GM12878 (cell line): ENCODE measurements around the gene UTP25. TPM values are rescaled to one million over a fixed set of nuclear protein-coding genes. Genes with fewer than 3 reads are reported as not detected.

ENCODE experiments used
- ATAC-seq: fragments of 200-7000 bp; cut with Tn5 transposase; 3 replicates; pipeline ENCODE4 v1.9.1; 2020; ENCODE audit warnings: mild to moderate bottlenecking, moderate library complexity
- BruUV-seq: library from RNA; stranded (reverse); fragments of 400-500 nt; replicated peaks from 2 replicates; lab custom pipeline; 2021; lab: Mats Ljungman, UMichigan
- CTCF ChIA-PET: fragments of 300-600 bp; sonication (Branson Sonifier 250); formaldehyde crosslinking; extraction: SDS; loops from one replicate; lab custom pipeline; 2021; ENCODE audit warnings: inconsistent platforms; lab: Yijun Ruan, JAX
- POLR2A ChIA-PET: fragments of 350-600 bp; formaldehyde crosslinking; extraction: SDS; loops from one replicate; lab custom pipeline; 2021; ENCODE audit warnings: inconsistent platforms; lab: Charles Lee
- RAD21 ChIA-PET: fragments of 300-600 bp; sonication (Branson Sonifier 250); formaldehyde crosslinking; loops from one replicate; lab custom pipeline; 2023; ENCODE audit warnings: antibody characterized with exemption; ENCODE audit not compliant: unreplicated experiment; lab: Charles Lee
- SMC1A ChIA-PET: fragments of 300-600 bp; sonication (Branson Sonifier 250); formaldehyde crosslinking; loops from one replicate; lab custom pipeline; 2023; ENCODE audit not compliant: unreplicated experiment, uncharacterized antibody; lab: Charles Lee
- DNase-seq: peaks from one replicate; pipeline ENCODE4 v3.0.0-alpha.2; 2011; ENCODE audit warnings: low read depth, low spot score
- FAIRE-seq: peaks from 3 replicates; lab custom pipeline; 2011; peaks lifted over from hg19 to GRCh38; lab: Jason Lieb, UNC
- H2AFZ ChIP-seq: 2 replicates; pipeline ENCODE4 v1.6.0; 2011; ENCODE audit warnings: low read depth, low read length, control low read depth; ENCODE audit not compliant: control insufficient read depth
- H3K27ac ChIP-seq: 2 replicates; pipeline ENCODE4 v1.5.1; 2011; ENCODE audit warnings: control low read depth; ENCODE audit not compliant: control insufficient read depth, insufficient read depth
- H3K27me3 ChIP-seq, 2 experiments: replicated peaks in 1 of 2; 2 replicates each; pipeline versions ENCODE4 v1.6.0 to v1.6.1; 2011; ENCODE audit warnings: low read length in 1 of 2; ENCODE audit not compliant: control insufficient read depth in 2 of 2, insufficient read depth in 2 of 2
- H3K36me3 ChIP-seq, 2 experiments: 2 replicates each; pipeline ENCODE4 v1.5.1; 2011; ENCODE audit warnings: low read length in 1 of 2; ENCODE audit not compliant: control insufficient read depth in 2 of 2, insufficient read depth in 2 of 2
- H3K4me1 ChIP-seq: 2 replicates; pipeline ENCODE4 v1.6.1; 2011; ENCODE audit warnings: mild to moderate bottlenecking, low read length, moderate library complexity, mixed read lengths; ENCODE audit not compliant: control insufficient read depth, insufficient read depth
- H3K4me2 ChIP-seq: 2 replicates; pipeline ENCODE4 v1.6.0; 2011; ENCODE audit warnings: control low read depth; ENCODE audit not compliant: control insufficient read depth, insufficient read depth
- H3K4me3 ChIP-seq: fragments of 200-600 bp; sonication (generic); 2 replicates; pipeline ENCODE4 v1.5.1; 2016
- H3K79me2 ChIP-seq: 2 replicates; pipeline ENCODE4 v1.6.0; 2011; ENCODE audit warnings: low read length; ENCODE audit not compliant: control insufficient read depth, insufficient read depth
- H3K9ac ChIP-seq: 2 replicates; pipeline ENCODE4 v1.8.0; 2011; ENCODE audit warnings: low read length, control low read depth, mixed read lengths; ENCODE audit not compliant: control insufficient read depth, insufficient read depth
- H3K9me3 ChIP-seq: replicated peaks from 3 replicates; pipeline ENCODE4 v1.5.1; 2011; ENCODE audit warnings: mild to moderate bottlenecking, low read length; ENCODE audit not compliant: control insufficient read depth, insufficient read depth
- H4K20me1 ChIP-seq: 2 replicates; pipeline ENCODE4 v1.6.0; 2011; ENCODE audit not compliant: control insufficient read depth, insufficient read depth
- BACH1 ChIP-seq: fragments of 450-650 bp; IDR thresholded peaks from 2 replicates; pipeline ENCODE4 v1.6.1; 2017; ENCODE audit warnings: mild to moderate bottlenecking, borderline replicate concordance
- CHD4 ChIP-seq: fragments of 200-600 bp; sonication (generic); IDR thresholded peaks from 2 replicates; pipeline ENCODE4 v1.6.1; 2016; ENCODE audit warnings: mild to moderate bottlenecking
- MLLT1 ChIP-seq: fragments of 450-650 bp; IDR thresholded peaks from 2 replicates; pipeline ENCODE4 v1.6.1; 2016; ENCODE audit warnings: mild to moderate bottlenecking
- POLR2AphosphoS2 ChIP-seq: IDR thresholded peaks from 2 replicates; pipeline ENCODE4 v1.6.1; 2011; ENCODE audit warnings: low read depth, mild to moderate bottlenecking, low read length, improper control_type of control experiment, moderate library complexity
- TAF1 ChIP-seq: IDR thresholded peaks from 2 replicates; pipeline ENCODE4 v1.6.1; 2011; ENCODE audit warnings: mild to moderate bottlenecking, low read depth, low read length, borderline replicate concordance
- ZBTB40 ChIP-seq: fragments of 450-650 bp; IDR thresholded peaks from 2 replicates; pipeline ENCODE4 v1.6.1; 2016; ENCODE audit warnings: mild to moderate bottlenecking, moderate library complexity, borderline replicate concordance
- ZNF384 ChIP-seq: IDR thresholded peaks from 2 replicates; pipeline ENCODE4 v1.6.1; 2012; ENCODE audit warnings: low read depth, mild to moderate bottlenecking, low read length, improper control_type of control experiment, borderline replicate concordance
- ZNF592 ChIP-seq: fragments of 450-650 bp; IDR thresholded peaks from 2 replicates; pipeline ENCODE4 v1.6.1; 2017; ENCODE audit warnings: mild to moderate bottlenecking, moderate library complexity
- ZZZ3 ChIP-seq: IDR thresholded peaks from 2 replicates; pipeline ENCODE4 v1.6.1; 2011; ENCODE audit warnings: low read depth; ENCODE audit not compliant: control insufficient read depth, insufficient read length
- WGBS: methylation state at CpG from one replicate; pipeline ENCODE4 v1.1.6; 2016; ENCODE audit warnings: low lambda C conversion rate; ENCODE audit not compliant: insufficient replicate concordance, insufficient coverage; ENCODE audit errors: missing lambda C conversion rate; 5-methylcytosine and 5-hydroxymethylcytosine counted together
- in situ Hi-C: fragments of 300-500 bp; cut with MboI; formaldehyde crosslinking; loops from 9 replicates; pipeline ENCODE4 v1.14.3; 2018; ENCODE audit warnings: mixed read lengths
- intact Hi-C: fragments of 100-400 bp; cut with micrococcal nuclease; formaldehyde crosslinking; loops from one replicate; pipeline ENCODE4 v1.14.2; 2022; ENCODE audit not compliant: unreplicated experiment
- polyA plus RNA-seq, 11 experiments: library from polyadenylated mRNA; depleted of rRNA in 4 of 11; unstranded in 6 of 11; stranded (reverse) in 5 of 11; fragments of >200 nt; fragmentation: Nextera tagmentation in 4 of 11; fragmentation: Illumina TruSeq in 1 of 11; extraction: Ambion mirVana in 4 of 11; extraction: Trizol in 1 of 11; gene quantifications; 1 replicate in 1 of 11; 2 replicates in 10 of 11; pipeline versions ENCODE4 v1.2.1 to v1.2.3, GENCODE V29; 2011 to 2016; ENCODE audit warnings: inconsistent platforms in 2 of 11, missing spikeins in 2 of 11, low read depth in 1 of 11
- total RNA-seq, 4 experiments: library from RNA; depleted of rRNA in 3 of 4; stranded (reverse); fragments of >200 nt in 3 of 4; fragmentation: Illumina TruSeq in 1 of 4; extraction: Trizol in 1 of 4; gene quantifications; 2 replicates each; pipeline versions ENCODE4 v1.2.1 to v1.2.3, GENCODE V29; 2013 to 2021

UTP25 gene
- total and polyA plus RNA-seq, 10 of the 15 experiments (the other 5 are each of a cell fraction or from before 2014, with no cell fraction given) = 3.0 to 13.3 (median 8.5) TPM

GRCh38 chr1:209802117-209802779, 25.5 kb upstream of the UTP25 start:
- H3K79me2 ChIP-seq = no peaks in the 10 kb centered on the region
- H3K4me1 ChIP-seq = no peaks in the 10 kb centered on the region
- H3K36me3 ChIP-seq = no peaks in the 10 kb centered on the region
- FAIRE-seq (no peak), DNase-seq (no peak), ATAC-seq (no peak)
- no peak overlapping the region for H2AFZ ChIP-seq
- H3K9ac ChIP-seq = no peak overlapping the region
- SMC1A ChIA-PET = interaction anchor here (1.1 to 1.2 kb wide), 2 partner anchors 11 to 21 kb away, joined by 3 read pairs; no protein-coding TSS in a partner anchor
- no peak for TF ChIP-seq CHD4
- TF ChIP-seq POLR2AphosphoS2 = no peak
- no peak for TF ChIP-seq BACH1
- TF ChIP-seq ZNF384 = no peak
- no peak for TF ChIP-seq TAF1
- TF ChIP-seq ZNF592 = no peak
- no peak for TF ChIP-seq ZBTB40
- TF ChIP-seq ZZZ3 = no peak
- no peak for TF ChIP-seq MLLT1
- POLR2A ChIA-PET = interaction anchor here (1.2 kb wide), 1 partner anchor 15 kb away, joined by 3 read pairs; no protein-coding TSS in a partner anchor
- no peaks in the 10 kb centered on the region for H3K9me3 ChIP-seq
- intact Hi-C loops = no loop called here
- no peaks in the 10 kb centered on the region for H4K20me1 ChIP-seq
- WGBS = 65% methylated on average over 4 of the region's 4 CpGs
- H3K27ac ChIP-seq = no peak overlapping the region
- no peak overlapping the region for H3K4me3 ChIP-seq
- BruUV-seq = no TSS peak
- RAD21 ChIA-PET = no interaction called here
- CTCF ChIA-PET = interaction anchor here (1.0 to 1.5 kb wide), 2 partner anchors 11 to 18 kb away, joined by 3 to 4 read pairs; no protein-coding TSS in a partner anchor
- H3K4me2 ChIP-seq = no peak overlapping the region
- in situ Hi-C loops = no loop called here
- H3K27me3 ChIP-seq = peaks cover 0 to 6% of the 10 kb centered on the region in 2 experiments; a peak in 2 of 4 replicates
